WTC11 (cell line): Measurements from ENCODE around the gene CCDC81. TPM values are rescaled to one million over a fixed set of nuclear protein-coding genes. Genes with fewer than 3 reads are reported as not detected.

ENCODE experiments used
- ATAC-seq: fragments of 200-7000 bp; cut with Tn5 transposase; 2 replicates; pipeline ENCODE4 v1.10.0; 2021; ENCODE audit warnings: mild to moderate bottlenecking, moderate library complexity
- CTCF ChIA-PET: fragments of 300-600 bp; sonication (Branson Sonifier 250); formaldehyde crosslinking; loops from one replicate; lab custom pipeline; 2021; ENCODE audit warnings: antibody characterized with exemption; lab: Charles Lee
- POLR2A ChIA-PET: fragments of 350-600 bp; sonication (Branson Sonifier 250); formaldehyde crosslinking; loops from one replicate; lab custom pipeline; 2021; ENCODE audit warnings: antibody characterized with exemption; lab: Charles Lee
- DNase-seq: peaks from one replicate; pipeline ENCODE4 v3.0.0; 2021; ENCODE audit warnings: low spot score
- H3K27ac Mint-ChIP-seq: 2 replicates; pipeline ENCODE4 v1.8.0; 2021; ENCODE audit warnings: mixed read lengths
- H3K27me3 Mint-ChIP-seq: 2 replicates; pipeline ENCODE4 v1.8.0; 2021; ENCODE audit warnings: low read depth, mild to moderate bottlenecking, moderate library complexity, mixed read lengths
- H3K36me3 Mint-ChIP-seq: 2 replicates; pipeline ENCODE4 v1.8.0; 2021; ENCODE audit warnings: mixed read lengths
- H3K4me1 Mint-ChIP-seq: 2 replicates; pipeline ENCODE4 v1.8.0; 2022; ENCODE audit warnings: mixed read lengths
- H3K4me3 Mint-ChIP-seq: 2 replicates; pipeline ENCODE4 v1.8.0; 2021; ENCODE audit warnings: mild to moderate bottlenecking, moderate library complexity, mixed read lengths
- H3K9me3 Mint-ChIP-seq: 2 replicates; pipeline ENCODE4 v1.8.0; 2021; ENCODE audit warnings: mixed read lengths
- CREM ChIP-seq: sonication (generic); formaldehyde crosslinking; IDR thresholded peaks from 2 replicates; pipeline ENCODE4 v1.8.1; 2022; ENCODE audit warnings: mild to moderate bottlenecking, missing genetic modification reagents, moderate library complexity
- FOXK1 ChIP-seq: sonication (generic); formaldehyde crosslinking; IDR thresholded peaks from 2 replicates; pipeline ENCODE4 v1.8.0; 2022; ENCODE audit warnings: mild to moderate bottlenecking, moderate library complexity, missing genetic modification reagents
- GRHL2 ChIP-seq: fragments of 250-450 bp; sonication (Bioruptor Pico); IDR thresholded peaks from 2 replicates; pipeline ENCODE4 v1.8.0; 2022; ENCODE audit warnings: mild to moderate bottlenecking, moderate library complexity; ENCODE audit not compliant: insufficient replicate concordance, severe bottlenecking
- GTF2I ChIP-seq: fragments of 250-450 bp; sonication (Bioruptor Pico); conservative IDR thresholded peaks from 2 replicates; pipeline ENCODE4 v1.4.0; 2021; ENCODE audit warnings: mild to moderate bottlenecking
- HMGXB4 ChIP-seq: sonication (generic); formaldehyde crosslinking; IDR thresholded peaks from 2 replicates; pipeline ENCODE4 v1.8.1; 2023; ENCODE audit warnings: mild to moderate bottlenecking, moderate library complexity, missing genetic modification reagents
- KAT7 ChIP-seq: sonication (generic); formaldehyde crosslinking; IDR thresholded peaks from 2 replicates; pipeline ENCODE4 v1.8.1; 2023; ENCODE audit warnings: missing genetic modification reagents, mild to moderate bottlenecking, borderline replicate concordance
- SMAD3 ChIP-seq: sonication (generic); formaldehyde crosslinking; IDR thresholded peaks from 2 replicates; pipeline ENCODE4 v1.8.0; 2022; ENCODE audit warnings: missing genetic modification reagents, mild to moderate bottlenecking, borderline replicate concordance
- SMAD4 ChIP-seq: sonication (generic); formaldehyde crosslinking; IDR thresholded peaks from 2 replicates; pipeline ENCODE4 v1.8.0; 2022; ENCODE audit warnings: mild to moderate bottlenecking, missing genetic modification reagents
- SOX15 ChIP-seq: fragments of 250-450 bp; sonication (Bioruptor Pico); IDR thresholded peaks from 2 replicates; pipeline ENCODE4 v1.9.0; 2021; ENCODE audit warnings: mild to moderate bottlenecking
- TEAD1 ChIP-seq: sonication (generic); formaldehyde crosslinking; IDR thresholded peaks from 2 replicates; pipeline ENCODE4 v1.8.0; 2022; ENCODE audit warnings: mild to moderate bottlenecking, missing genetic modification reagents
- TP53 ChIP-seq: sonication (generic); formaldehyde crosslinking; IDR thresholded peaks from 2 replicates; pipeline ENCODE4 v1.8.1; 2023; ENCODE audit warnings: mild to moderate bottlenecking, missing genetic modification reagents
- USF1 ChIP-seq: sonication (generic); formaldehyde crosslinking; IDR thresholded peaks from 2 replicates; pipeline ENCODE4 v1.8.0; 2022; ENCODE audit warnings: mild to moderate bottlenecking, missing genetic modification reagents
- ZNF232 ChIP-seq: sonication (generic); formaldehyde crosslinking; IDR thresholded peaks from 2 replicates; pipeline ENCODE4 v1.8.0; 2022; ENCODE audit warnings: mild to moderate bottlenecking, missing genetic modification reagents
- ZNF317 ChIP-seq: sonication (generic); formaldehyde crosslinking; IDR thresholded peaks from 2 replicates; pipeline ENCODE4 v1.8.1; 2023; ENCODE audit warnings: low read depth, mild to moderate bottlenecking, moderate library complexity, missing genetic modification reagents, borderline replicate concordance
- ZNF423 ChIP-seq: fragments of 250-450 bp; sonication (Bioruptor Pico); IDR thresholded peaks from 2 replicates; pipeline ENCODE4 v2.1.2; 2022; ENCODE audit warnings: mild to moderate bottlenecking, moderate library complexity
- total RNA-seq: library from RNA; stranded (reverse); gene quantifications from 3 replicates; pipeline ENCODE4 v1.2.3, GENCODE V29; 2021
- TF ChIP-seq, protein P1 (sequence below): sonication (generic); formaldehyde crosslinking; conservative IDR thresholded peaks from 2 replicates; pipeline ENCODE4 v1.8.1; 2022; ENCODE audit warnings: mild to moderate bottlenecking, missing genetic modification reagents
- TF ChIP-seq, protein P2 (sequence below): fragments of 250-450 bp; sonication (Bioruptor Pico); IDR thresholded peaks from 2 replicates; pipeline ENCODE4 v1.8.0; 2021; ENCODE audit warnings: mild to moderate bottlenecking
- TF ChIP-seq, protein P3 (sequence below): fragments of 250-450 bp; sonication (Bioruptor Pico); IDR thresholded peaks from 2 replicates; pipeline ENCODE4 v1.9.0; 2021; ENCODE audit warnings: mild to moderate bottlenecking, borderline replicate concordance
- TF ChIP-seq, protein P4 (sequence below): sonication (generic); formaldehyde crosslinking; IDR thresholded peaks from 2 replicates; pipeline ENCODE4 v1.8.1; 2022; ENCODE audit warnings: low read depth, mild to moderate bottlenecking, moderate library complexity, missing genetic modification reagents, borderline replicate concordance
- TF ChIP-seq, protein P5 (sequence below): fragments of 250-450 bp; sonication (Bioruptor Pico); IDR thresholded peaks from 2 replicates; pipeline ENCODE4 v2.1.2; 2022; ENCODE audit warnings: mild to moderate bottlenecking, moderate library complexity

Gene CCDC81
- total RNA-seq, 1 experiment from 2014 or later: 0.98 TPM

GRCh38 chr11:86468169-86468568 lies 93.5 kb downstream of the CCDC81 start:
- no peaks in the 10 kb centered on the region for H3K9me3 Mint-ChIP-seq
- H3K4me1 Mint-ChIP-seq: no peaks in the 10 kb centered on the region
- H3K27me3 Mint-ChIP-seq: no peaks in the 10 kb centered on the region
- CTCF ChIA-PET: no interaction called here
- H3K4me3 Mint-ChIP-seq: no peak overlapping the region
- DNase-seq (no peak), ATAC-seq (no peak)
- H3K36me3 Mint-ChIP-seq: no peaks in the 10 kb centered on the region
- TF ChIP-seq TEAD1 (CRISPR knock-in tag): no peak
- TF ChIP-seq, protein P1, sequence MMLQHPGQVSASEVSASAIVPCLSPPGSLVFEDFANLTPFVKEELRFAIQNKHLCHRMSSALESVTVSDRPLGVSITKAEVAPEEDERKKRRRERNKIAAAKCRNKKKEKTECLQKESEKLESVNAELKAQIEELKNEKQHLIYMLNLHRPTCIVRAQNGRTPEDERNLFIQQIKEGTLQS (CRISPR knock-in tag): no peak
- TF ChIP-seq KAT7: no peak
- TF ChIP-seq ZNF423 (CRISPR knock-in tag): no peak
- TF ChIP-seq FOXK1: no peak
- TF ChIP-seq SMAD3 (CRISPR knock-in tag): no peak
- no peak for TF ChIP-seq ZNF317 (CRISPR knock-in tag)
- no peak for TF ChIP-seq GRHL2 (CRISPR knock-in tag)
- no peak for TF ChIP-seq GTF2I (CRISPR knock-in tag)
- TF ChIP-seq, protein P2, sequence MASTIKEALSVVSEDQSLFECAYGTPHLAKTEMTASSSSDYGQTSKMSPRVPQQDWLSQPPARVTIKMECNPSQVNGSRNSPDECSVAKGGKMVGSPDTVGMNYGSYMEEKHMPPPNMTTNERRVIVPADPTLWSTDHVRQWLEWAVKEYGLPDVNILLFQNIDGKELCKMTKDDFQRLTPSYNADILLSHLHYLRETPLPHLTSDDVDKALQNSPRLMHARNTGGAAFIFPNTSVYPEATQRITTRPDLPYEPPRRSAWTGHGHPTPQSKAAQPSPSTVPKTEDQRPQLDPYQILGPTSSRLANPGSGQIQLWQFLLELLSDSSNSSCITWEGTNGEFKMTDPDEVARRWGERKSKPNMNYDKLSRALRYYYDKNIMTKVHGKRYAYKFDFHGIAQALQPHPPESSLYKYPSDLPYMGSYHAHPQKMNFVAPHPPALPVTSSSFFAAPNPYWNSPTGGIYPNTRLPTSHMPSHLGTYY (CRISPR knock-in tag): no peak
- POLR2A ChIA-PET: no interaction called here
- no peak overlapping the region for H3K27ac Mint-ChIP-seq

GRCh38 chr11:86469491-86470388 lies 95.1 kb downstream of the CCDC81 start:
- Mint-ChIP-seq H3K4me3 (no peak overlapping the region), H3K4me1 (no peaks in the 10 kb centered on the region), H3K27ac (no peak overlapping the region), H3K36me3 (no peaks in the 10 kb centered on the region), H3K9me3 (no peaks in the 10 kb centered on the region), H3K27me3 (no peaks in the 10 kb centered on the region)
- DNase-seq: no peak
- ChIA-PET POLR2A (no interaction called here), CTCF (interaction anchor here (0.8 to 1.4 kb wide), 3 partner anchors 10 to 280 kb away, joined by 3 to 4 read pairs (median 3); no protein-coding TSS in a partner anchor)
- no peak; the same call in none of the 2 replicates for ATAC-seq
- TF ChIP-seq ZNF317 (CRISPR knock-in tag) (no peak), HMGXB4 (CRISPR knock-in tag) (no peak), USF1 (CRISPR knock-in tag) (no peak), SMAD4 (CRISPR knock-in tag) (no peak), SOX15 (CRISPR knock-in tag) (no peak), ZNF232 (CRISPR knock-in tag) (no peak), TP53 (CRISPR knock-in tag) (no peak), CREM (no peak), SMAD3 (CRISPR knock-in tag) (no peak)
- TF ChIP-seq, protein P3, sequence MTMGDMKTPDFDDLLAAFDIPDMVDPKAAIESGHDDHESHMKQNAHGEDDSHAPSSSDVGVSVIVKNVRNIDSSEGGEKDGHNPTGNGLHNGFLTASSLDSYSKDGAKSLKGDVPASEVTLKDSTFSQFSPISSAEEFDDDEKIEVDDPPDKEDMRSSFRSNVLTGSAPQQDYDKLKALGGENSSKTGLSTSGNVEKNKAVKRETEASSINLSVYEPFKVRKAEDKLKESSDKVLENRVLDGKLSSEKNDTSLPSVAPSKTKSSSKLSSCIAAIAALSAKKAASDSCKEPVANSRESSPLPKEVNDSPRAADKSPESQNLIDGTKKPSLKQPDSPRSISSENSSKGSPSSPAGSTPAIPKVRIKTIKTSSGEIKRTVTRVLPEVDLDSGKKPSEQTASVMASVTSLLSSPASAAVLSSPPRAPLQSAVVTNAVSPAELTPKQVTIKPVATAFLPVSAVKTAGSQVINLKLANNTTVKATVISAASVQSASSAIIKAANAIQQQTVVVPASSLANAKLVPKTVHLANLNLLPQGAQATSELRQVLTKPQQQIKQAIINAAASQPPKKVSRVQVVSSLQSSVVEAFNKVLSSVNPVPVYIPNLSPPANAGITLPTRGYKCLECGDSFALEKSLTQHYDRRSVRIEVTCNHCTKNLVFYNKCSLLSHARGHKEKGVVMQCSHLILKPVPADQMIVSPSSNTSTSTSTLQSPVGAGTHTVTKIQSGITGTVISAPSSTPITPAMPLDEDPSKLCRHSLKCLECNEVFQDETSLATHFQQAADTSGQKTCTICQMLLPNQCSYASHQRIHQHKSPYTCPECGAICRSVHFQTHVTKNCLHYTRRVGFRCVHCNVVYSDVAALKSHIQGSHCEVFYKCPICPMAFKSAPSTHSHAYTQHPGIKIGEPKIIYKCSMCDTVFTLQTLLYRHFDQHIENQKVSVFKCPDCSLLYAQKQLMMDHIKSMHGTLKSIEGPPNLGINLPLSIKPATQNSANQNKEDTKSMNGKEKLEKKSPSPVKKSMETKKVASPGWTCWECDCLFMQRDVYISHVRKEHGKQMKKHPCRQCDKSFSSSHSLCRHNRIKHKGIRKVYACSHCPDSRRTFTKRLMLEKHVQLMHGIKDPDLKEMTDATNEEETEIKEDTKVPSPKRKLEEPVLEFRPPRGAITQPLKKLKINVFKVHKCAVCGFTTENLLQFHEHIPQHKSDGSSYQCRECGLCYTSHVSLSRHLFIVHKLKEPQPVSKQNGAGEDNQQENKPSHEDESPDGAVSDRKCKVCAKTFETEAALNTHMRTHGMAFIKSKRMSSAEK (CRISPR knock-in tag): no peak
- TF ChIP-seq, protein P4, sequence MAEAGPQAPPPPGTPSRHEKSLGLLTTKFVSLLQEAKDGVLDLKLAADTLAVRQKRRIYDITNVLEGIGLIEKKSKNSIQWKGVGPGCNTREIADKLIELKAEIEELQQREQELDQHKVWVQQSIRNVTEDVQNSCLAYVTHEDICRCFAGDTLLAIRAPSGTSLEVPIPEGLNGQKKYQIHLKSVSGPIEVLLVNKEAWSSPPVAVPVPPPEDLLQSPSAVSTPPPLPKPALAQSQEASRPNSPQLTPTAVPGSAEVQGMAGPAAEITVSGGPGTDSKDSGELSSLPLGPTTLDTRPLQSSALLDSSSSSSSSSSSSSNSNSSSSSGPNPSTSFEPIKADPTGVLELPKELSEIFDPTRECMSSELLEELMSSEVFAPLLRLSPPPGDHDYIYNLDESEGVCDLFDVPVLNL: no peak
- TF ChIP-seq, protein P5, sequence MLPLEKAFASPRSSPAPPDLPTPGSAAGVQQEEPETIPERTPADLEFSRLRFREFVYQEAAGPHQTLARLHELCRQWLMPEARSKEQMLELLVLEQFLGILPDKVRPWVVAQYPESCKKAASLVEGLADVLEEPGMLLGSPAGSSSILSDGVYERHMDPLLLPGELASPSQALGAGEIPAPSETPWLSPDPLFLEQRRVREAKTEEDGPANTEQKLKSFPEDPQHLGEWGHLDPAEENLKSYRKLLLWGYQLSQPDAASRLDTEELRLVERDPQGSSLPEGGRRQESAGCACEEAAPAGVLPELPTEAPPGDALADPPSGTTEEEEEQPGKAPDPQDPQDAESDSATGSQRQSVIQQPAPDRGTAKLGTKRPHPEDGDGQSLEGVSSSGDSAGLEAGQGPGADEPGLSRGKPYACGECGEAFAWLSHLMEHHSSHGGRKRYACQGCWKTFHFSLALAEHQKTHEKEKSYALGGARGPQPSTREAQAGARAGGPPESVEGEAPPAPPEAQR: no peak
